PC-3 (cell line): ENCODE measurements around the gene CFAP47. TPM values are rescaled to one million over a fixed set of nuclear protein-coding genes. Genes with fewer than 3 reads are reported as not detected.
"Not testable (repeated sequence)": the region's sequence is repeated elsewhere in the genome, so short reads cannot be mapped to it uniquely, and the experiment has no call there.

Experiments
- ATAC-seq: fragments of 200-7000 bp; cut with Tn5 transposase; 2 replicates; pipeline ENCODE4 v1.9.1; 2020; ENCODE audit warnings: mild to moderate bottlenecking, moderate library complexity
- BruUV-seq: library from RNA; stranded (reverse); fragments of 400-500 nt; replicated peaks from 2 replicates; lab custom pipeline; 2021; lab: Mats Ljungman, UMichigan
- CTCF ChIA-PET: fragments of 300-600 bp; sonication (Branson Sonifier 250); formaldehyde crosslinking; loops from one replicate; lab custom pipeline; 2022; ENCODE audit warnings: antibody characterized with exemption; lab: Charles Lee
- POLR2A ChIA-PET: fragments of 300-600 bp; sonication (Branson Sonifier 250); formaldehyde crosslinking; loops from one replicate; lab custom pipeline; 2022; ENCODE audit warnings: antibody characterized with exemption; ENCODE audit not compliant: unreplicated experiment; lab: Charles Lee
- DNase-seq: peaks from one replicate; pipeline ENCODE4 v3.0.0-alpha.2; 2015
- H2AFZ ChIP-seq: fragments of 300-600 bp; sonication (generic); 2 replicates; pipeline ENCODE4 v1.6.0; 2016; ENCODE audit warnings: antibody characterized with exemption, low read length
- H3F3A ChIP-seq: fragments of 300-600 bp; sonication (generic); one replicate; pipeline ENCODE4 v1.6.0; 2017; ENCODE audit warnings: antibody characterized with exemption, low read length, control low read depth, mild to moderate bottlenecking; ENCODE audit not compliant: unreplicated experiment
- H3K27ac ChIP-seq: fragments of 300-600 bp; sonication (generic); 2 replicates; pipeline ENCODE4 v1.5.1; 2016; ENCODE audit warnings: mild to moderate bottlenecking, low read length
- H3K27me3 ChIP-seq: fragments of 300-600 bp; sonication (generic); 2 replicates; pipeline ENCODE4 v1.6.1; 2016; ENCODE audit warnings: low read length, mixed read lengths
- H3K36me3 ChIP-seq: fragments of 300-600 bp; sonication (generic); 2 replicates; pipeline ENCODE4 v1.6.1; 2016; ENCODE audit warnings: low read depth, mixed run types, low read length, mixed read lengths
- H3K4me1 ChIP-seq: fragments of 300-600 bp; sonication (generic); 2 replicates; pipeline ENCODE4 v1.5.1; 2016; ENCODE audit warnings: low read length; ENCODE audit not compliant: insufficient read depth
- H3K4me2 ChIP-seq: fragments of 300-600 bp; sonication (generic); 2 replicates; pipeline ENCODE4 v1.6.0; 2016; ENCODE audit warnings: low read length
- H3K4me3 ChIP-seq: fragments of 300-600 bp; sonication (generic); 2 replicates; pipeline ENCODE4 v1.5.1; 2016; ENCODE audit warnings: mild to moderate bottlenecking, low read length, mixed read lengths
- H3K79me2 ChIP-seq: fragments of 300-600 bp; sonication (generic); 2 replicates; pipeline ENCODE4 v1.6.1; 2017; ENCODE audit warnings: low read length, mixed read lengths
- H3K9ac ChIP-seq: fragments of 300-600 bp; sonication (generic); 2 replicates; pipeline ENCODE4 v1.6.0; 2016; ENCODE audit warnings: mild to moderate bottlenecking, low read length
- H3K9me2 ChIP-seq: fragments of 300-600 bp; sonication (generic); replicated peaks from 2 replicates; pipeline ENCODE4 v1.6.1; 2016; ENCODE audit warnings: mixed run types, low read length, mixed read lengths
- H3K9me3 ChIP-seq: fragments of 300-600 bp; sonication (generic); 2 replicates; pipeline ENCODE4 v1.6.1; 2016; ENCODE audit warnings: low read length, mixed read lengths
- H4K20me1 ChIP-seq: fragments of 300-600 bp; sonication (generic); 2 replicates; pipeline ENCODE4 v1.6.1; 2016; ENCODE audit warnings: low read length, mixed read lengths
- EZH2 ChIP-seq: fragments of 300-600 bp; sonication (generic); IDR thresholded peaks from one replicate; pipeline ENCODE4 v1.6.1; 2017; ENCODE audit warnings: antibody characterized with exemption, mild to moderate bottlenecking, low read length; ENCODE audit not compliant: unreplicated experiment
- EZH2phosphoT487 ChIP-seq: fragments of 300-600 bp; sonication (generic); IDR thresholded peaks from 2 replicates; pipeline ENCODE4 v1.6.1; 2018; ENCODE audit warnings: mild to moderate bottlenecking, antibody characterized with exemption, low read length, borderline replicate concordance
- intact Hi-C: fragments of 100-400 bp; cut with micrococcal nuclease; formaldehyde crosslinking; loops from 2 replicates; pipeline ENCODE4 v1.9.0; 2023
- total RNA-seq: library from RNA; depleted of rRNA; stranded (reverse); fragments of >200 nt; gene quantifications from 2 replicates; pipeline ENCODE4 v1.2.3, GENCODE V29; 2014
- TF ChIP-seq, protein P1 (sequence below): fragments of 300-600 bp; sonication (generic); conservative IDR thresholded peaks from 2 replicates; pipeline ENCODE4 v1.5.1; 2017; ENCODE audit warnings: antibody characterized with exemption, low read depth, mild to moderate bottlenecking, low read length

CFAP47 gene
- total RNA-seq, 1 experiment from 2014 or later, result not detected

DNA sequence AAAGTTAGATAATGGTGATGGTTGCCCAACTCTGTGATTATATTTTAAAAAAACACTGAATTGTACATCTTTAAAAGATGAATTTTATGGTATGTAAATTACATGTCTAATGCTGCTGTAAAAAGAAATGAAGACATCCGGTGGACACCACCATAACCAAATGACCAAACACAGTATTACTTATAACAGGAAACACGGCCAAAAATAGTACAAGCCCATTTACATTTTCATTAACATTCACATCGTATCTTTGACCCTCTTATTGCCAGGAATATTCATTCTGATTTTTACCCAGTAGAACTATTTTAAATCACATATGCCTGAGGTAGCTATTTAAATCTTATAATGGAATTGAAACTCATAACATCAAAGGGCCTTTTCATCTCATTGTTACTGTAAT, 143.2 kb downstream of the CFAP47 start:
- no TSS peak for BruUV-seq

DNA sequence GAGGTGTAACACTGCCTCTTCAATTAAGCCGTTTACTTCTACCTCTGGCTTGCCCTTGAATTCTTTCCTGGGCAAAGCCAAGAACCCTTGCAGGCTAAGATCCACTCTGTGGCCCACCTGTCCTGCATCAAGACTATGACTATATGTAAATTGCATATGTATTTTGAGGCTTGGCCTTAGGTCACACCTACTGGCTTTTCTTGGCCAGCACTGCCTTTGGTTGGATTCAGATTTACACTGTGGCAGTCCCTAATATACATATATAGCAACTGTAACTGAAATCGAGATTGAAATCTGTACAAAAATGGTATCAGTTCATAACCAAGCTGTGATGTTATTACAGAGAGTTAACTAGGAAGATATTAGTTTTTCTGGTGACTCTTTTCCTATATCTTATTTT, 151.5 kb downstream of the CFAP47 start:
- Histone ChIP-seq H3K4me3 (no peak overlapping the region), H3K36me3 (no peaks in the 10 kb centered on the region), H3K9ac (no peak overlapping the region), H3K27me3 (no peaks in the 10 kb centered on the region), H3K4me1 (no peaks in the 10 kb centered on the region), H3K9me3 (0 out of 2 replicates have a peak, but pooled peaks cover 4% of the 10 kb centered on the region), H3F3A (no peaks in the 10 kb centered on the region), H3K27ac (no peak overlapping the region), H3K9me2 (no peaks in the 10 kb centered on the region), H3K79me2 (no peaks in the 10 kb centered on the region), H4K20me1 (no peaks in the 10 kb centered on the region), H2AFZ (no peak overlapping the region), H3K4me2 (no peak overlapping the region)
- TF ChIP-seq EZH2 (no peak), EZH2phosphoT487 (no peak)
- TF ChIP-seq, protein P1, sequence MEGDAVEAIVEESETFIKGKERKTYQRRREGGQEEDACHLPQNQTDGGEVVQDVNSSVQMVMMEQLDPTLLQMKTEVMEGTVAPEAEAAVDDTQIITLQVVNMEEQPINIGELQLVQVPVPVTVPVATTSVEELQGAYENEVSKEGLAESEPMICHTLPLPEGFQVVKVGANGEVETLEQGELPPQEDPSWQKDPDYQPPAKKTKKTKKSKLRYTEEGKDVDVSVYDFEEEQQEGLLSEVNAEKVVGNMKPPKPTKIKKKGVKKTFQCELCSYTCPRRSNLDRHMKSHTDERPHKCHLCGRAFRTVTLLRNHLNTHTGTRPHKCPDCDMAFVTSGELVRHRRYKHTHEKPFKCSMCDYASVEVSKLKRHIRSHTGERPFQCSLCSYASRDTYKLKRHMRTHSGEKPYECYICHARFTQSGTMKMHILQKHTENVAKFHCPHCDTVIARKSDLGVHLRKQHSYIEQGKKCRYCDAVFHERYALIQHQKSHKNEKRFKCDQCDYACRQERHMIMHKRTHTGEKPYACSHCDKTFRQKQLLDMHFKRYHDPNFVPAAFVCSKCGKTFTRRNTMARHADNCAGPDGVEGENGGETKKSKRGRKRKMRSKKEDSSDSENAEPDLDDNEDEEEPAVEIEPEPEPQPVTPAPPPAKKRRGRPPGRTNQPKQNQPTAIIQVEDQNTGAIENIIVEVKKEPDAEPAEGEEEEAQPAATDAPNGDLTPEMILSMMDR, result no peak
- CTCF ChIA-PET, result no interaction called here
- DNase-seq, result no peak
- POLR2A ChIA-PET, result no interaction called here
- BruUV-seq, result no TSS peak
- intact Hi-C loops, result no loop called here
- ATAC-seq, result no peak

More for the DNA sequence above, 143.2 kb downstream of the CFAP47 start:
- no peaks in the 10 kb centered on the region for H3K27me3 ChIP-seq
- TF ChIP-seq, protein P1, result no peak
- TF ChIP-seq EZH2phosphoT487 (no peak), EZH2 (no peak)
- intact Hi-C loops, result no loop called here
- no peak overlapping the region for H3K9ac ChIP-seq
- H3K27ac ChIP-seq, result no peak overlapping the region
- ATAC-seq, result no peak
- no peaks in the 10 kb centered on the region for H3K36me3 ChIP-seq
- H3K4me3 ChIP-seq, result no peak overlapping the region
- no peak overlapping the region for H2AFZ ChIP-seq
- no peak for DNase-seq
- H3K4me1 ChIP-seq, result no peaks in the 10 kb centered on the region
- CTCF ChIA-PET, result no interaction called here
- no peak overlapping the region for H3K4me2 ChIP-seq
- H3K9me2 ChIP-seq, result no peaks in the 10 kb centered on the region
- POLR2A ChIA-PET, result no interaction called here
- no peaks in the 10 kb centered on the region for H4K20me1 ChIP-seq
- H3F3A ChIP-seq, result no peaks in the 10 kb centered on the region
- H3K79me2 ChIP-seq, result no peaks in the 10 kb centered on the region
- H3K9me3 ChIP-seq, result no peaks in the 10 kb centered on the region

DNA sequence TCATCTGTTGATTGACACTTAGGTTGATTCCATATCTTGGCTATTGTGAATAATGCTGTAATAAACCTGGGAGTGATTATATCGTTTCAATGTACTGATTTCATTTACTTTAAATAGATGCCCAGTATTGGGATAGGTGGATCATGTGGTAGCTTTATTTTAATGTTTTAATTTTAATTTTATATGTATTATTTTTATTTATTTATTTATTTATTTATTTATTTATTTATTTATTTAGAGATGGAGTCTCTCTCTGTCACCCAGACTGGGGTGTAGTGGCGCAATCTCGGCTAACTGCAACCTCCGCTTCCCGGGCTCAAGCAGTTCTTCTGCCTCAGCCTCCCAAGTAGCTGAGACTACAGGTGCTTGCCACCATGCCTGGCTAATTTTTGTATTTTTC, 155.5 kb downstream of the CFAP47 start:
- H3K4me2 ChIP-seq, CTCF ChIA-PET, H3K27me3 ChIP-seq, DNase-seq, H3K4me3 ChIP-seq, ATAC-seq, POLR2A ChIA-PET, H3K27ac ChIP-seq, H4K20me1 ChIP-seq, H2AFZ ChIP-seq, H3F3A ChIP-seq, H3K9ac ChIP-seq, H3K36me3 ChIP-seq, H3K9me2 ChIP-seq, H3K9me3 ChIP-seq, intact Hi-C loops, H3K79me2 ChIP-seq, H3K4me1 ChIP-seq, BruUV-seq: not testable (repeated sequence)
